ENCODE results near the gene UBA52.

The UBA52 gene

DNA sequence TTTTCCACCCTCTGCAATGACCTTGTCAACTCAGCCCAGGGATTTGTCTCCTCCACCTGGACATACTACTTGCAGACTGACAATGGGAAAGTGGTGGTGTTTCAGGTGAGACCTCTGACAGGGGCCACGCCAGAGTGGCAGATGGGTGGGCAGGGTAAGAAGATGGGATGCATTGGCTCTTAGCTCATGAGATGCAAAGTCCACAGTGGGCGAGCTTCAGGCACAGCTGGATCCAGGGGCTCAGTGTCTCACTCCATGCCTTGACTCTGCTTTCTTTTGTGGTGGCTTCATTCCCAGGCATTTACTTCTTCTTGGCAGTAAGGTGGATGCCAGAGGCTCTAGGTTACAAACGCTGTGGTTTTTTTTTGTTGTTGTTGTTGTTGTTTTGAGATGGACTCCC is 44.4 kb downstream of the UBA52 start:
- H3K27ac Mint-ChIP-seq = no peak overlapping the region
- H3K36me3 Mint-ChIP-seq (ENCODE audit: low read depth) = no peaks in the 10 kb centered on the region
- peaks cover 14% of the 10 kb centered on the region for H3K4me1 Mint-ChIP-seq (ENCODE audit: low read depth)
- H3K27me3 Mint-ChIP-seq = peaks cover 44% of the 10 kb centered on the region
- H3K9me3 Mint-ChIP-seq = no peaks in the 10 kb centered on the region
- no peak overlapping the region for H3K4me3 Mint-ChIP-seq

DNA sequence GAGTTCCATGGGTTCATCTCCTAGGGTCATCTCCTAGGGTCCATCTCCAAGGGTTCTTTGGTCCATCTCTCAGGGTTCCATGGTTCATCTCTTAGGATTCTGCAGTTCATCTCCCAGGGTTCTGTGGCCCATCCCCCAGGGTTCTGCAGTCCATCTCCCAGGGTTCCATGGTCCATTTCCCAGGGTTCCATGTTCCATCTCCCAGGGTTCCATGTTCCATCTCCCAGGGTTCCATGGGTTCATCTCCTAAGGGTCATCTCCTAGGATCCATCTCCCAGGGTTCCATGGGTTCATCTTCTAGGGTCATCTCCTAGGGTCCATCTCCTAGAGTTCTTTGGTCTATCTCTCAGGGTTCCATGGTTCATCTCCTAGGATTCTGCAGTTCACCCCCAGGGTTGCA is 45.9 kb downstream of the UBA52 start:
- no peaks in the 10 kb centered on the region for H3K9me3 Mint-ChIP-seq
- H3K27ac Mint-ChIP-seq = no peak overlapping the region
- H3K4me3 Mint-ChIP-seq = no peak overlapping the region
- no peaks in the 10 kb centered on the region for H3K36me3 Mint-ChIP-seq (ENCODE audit: low read depth)
- H3K4me1 Mint-ChIP-seq (ENCODE audit: low read depth) = peaks cover 4% of the 10 kb centered on the region
- H3K27me3 Mint-ChIP-seq = peaks cover 33% of the 10 kb centered on the region

- Mint-ChIP-seq H3K27me3 (peaks cover 32% of the 10 kb centered on the region), H3K36me3 (ENCODE audit: low read depth) (no peaks in the 10 kb centered on the region), H3K9me3 (no peaks in the 10 kb centered on the region), H3K27ac (no peak overlapping the region), H3K4me1 (ENCODE audit: low read depth) (peaks cover 3% of the 10 kb centered on the region), H3K4me3 (no peak overlapping the region)
Measured at GRCh38 chr19:18618236-18618635, 46.6 kb downstream of the UBA52 start.

DNA sequence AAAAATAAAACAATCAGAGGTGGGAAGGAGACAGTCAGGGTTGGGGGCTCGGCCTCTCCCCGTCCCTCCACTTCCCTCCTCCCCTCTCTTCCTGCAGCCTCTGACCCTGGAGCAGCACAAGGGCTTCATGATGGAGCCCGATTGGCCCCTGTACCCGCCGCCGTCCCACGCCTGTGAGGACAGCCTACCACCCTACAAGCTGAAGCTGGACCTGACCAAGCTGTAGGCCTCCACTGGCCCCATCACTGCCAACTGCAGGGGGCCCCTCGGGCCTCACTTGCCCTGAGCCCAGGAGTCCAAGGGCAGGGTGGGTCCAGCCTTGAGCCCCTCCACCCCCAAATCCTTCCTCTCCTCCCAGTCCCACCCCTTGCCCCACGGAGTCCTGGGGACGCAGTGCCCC is 48.7 kb downstream of the UBA52 start:
- H3K9me3 Mint-ChIP-seq = no peaks in the 10 kb centered on the region
- no peaks in the 10 kb centered on the region for H3K4me1 Mint-ChIP-seq (ENCODE audit: low read depth)
- H3K36me3 Mint-ChIP-seq (ENCODE audit: low read depth) = no peaks in the 10 kb centered on the region
- H3K27me3 Mint-ChIP-seq = peaks cover 13% of the 10 kb centered on the region
- H3K4me3 Mint-ChIP-seq = no peak overlapping the region
- no peak overlapping the region for H3K27ac Mint-ChIP-seq

GRCh38 chr19:18620902-18621301 is 49.2 kb downstream of the UBA52 start:
- Mint-ChIP-seq H3K4me1 (ENCODE audit: low read depth) (no peaks in the 10 kb centered on the region), H3K36me3 (ENCODE audit: low read depth) (no peaks in the 10 kb centered on the region), H3K27ac (no peak overlapping the region), H3K4me3 (no peak overlapping the region), H3K27me3 (peaks cover 9% of the 10 kb centered on the region), H3K9me3 (no peaks in the 10 kb centered on the region)

DNA sequence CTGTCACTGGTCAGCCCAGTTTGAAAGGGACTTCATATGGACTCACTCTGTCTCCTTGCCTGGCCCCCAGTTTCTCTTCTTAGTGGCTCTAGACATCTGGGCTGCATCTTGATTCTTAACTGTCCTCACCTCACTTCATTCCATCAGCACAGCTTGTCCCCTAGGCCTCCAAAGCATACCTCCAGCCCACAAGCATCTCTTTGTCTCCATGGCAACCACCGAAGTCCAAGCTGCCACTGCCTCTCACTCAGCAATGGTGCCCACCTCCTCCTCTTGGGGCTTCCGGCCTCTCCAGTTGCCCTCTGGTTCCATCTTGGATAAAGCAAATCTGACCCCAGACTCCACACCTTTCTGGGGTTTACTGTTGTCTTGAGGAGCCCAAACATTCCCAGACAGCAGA is 55.2 kb downstream of the UBA52 start:
- no peaks in the 10 kb centered on the region for H3K36me3 Mint-ChIP-seq (ENCODE audit: low read depth)
- no peaks in the 10 kb centered on the region for H3K4me1 Mint-ChIP-seq (ENCODE audit: low read depth)
- no peak overlapping the region for H3K4me3 Mint-ChIP-seq
- H3K27me3 Mint-ChIP-seq = peaks cover 6% of the 10 kb centered on the region
- no peak overlapping the region for H3K27ac Mint-ChIP-seq
- H3K9me3 Mint-ChIP-seq = no peaks in the 10 kb centered on the region
